GM12864 (cell line): ENCODE data around the gene POGK.

Experiments used
- DNase-seq: peaks from one replicate; pipeline ENCODE4 v3.0.0-alpha.2; 2011; ENCODE audit warnings: low read depth
- H3K4me3 ChIP-seq: 2 replicates; pipeline ENCODE4 v1.5.1; 2011; ENCODE audit warnings: mild to moderate bottlenecking, low read depth, low read length, control low read depth
- TF ChIP-seq, protein P1 (sequence below): IDR thresholded peaks from 2 replicates; pipeline ENCODE4 v1.5.1; 2011; ENCODE audit warnings: low read depth, mild to moderate bottlenecking, moderate library complexity, low read length, control low read depth, inconsistent platforms; ENCODE audit errors: missing control alignments

The POGK gene

DNA sequence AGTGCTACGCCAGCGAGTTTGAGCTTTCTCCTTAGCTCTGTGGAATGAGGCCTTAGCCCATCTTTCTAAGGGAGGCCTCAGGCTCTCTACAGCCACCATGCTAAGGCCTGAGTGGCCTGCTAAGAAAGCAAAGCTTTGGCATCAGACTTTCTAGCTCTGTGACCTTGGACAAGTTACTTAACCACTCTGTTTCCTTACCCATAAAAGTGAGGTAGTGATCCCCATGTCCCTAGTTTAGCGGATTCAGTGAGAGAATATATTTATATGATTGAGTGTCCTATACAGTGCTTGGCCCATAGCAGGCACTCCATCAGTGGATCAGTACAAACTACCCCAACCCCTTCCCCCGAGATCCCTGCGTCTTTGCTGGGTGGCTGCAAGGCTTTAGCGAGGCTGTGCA lies 4.0 kb downstream of the POGK start:
- DNase-seq = no peak
- TF ChIP-seq, protein P1, sequence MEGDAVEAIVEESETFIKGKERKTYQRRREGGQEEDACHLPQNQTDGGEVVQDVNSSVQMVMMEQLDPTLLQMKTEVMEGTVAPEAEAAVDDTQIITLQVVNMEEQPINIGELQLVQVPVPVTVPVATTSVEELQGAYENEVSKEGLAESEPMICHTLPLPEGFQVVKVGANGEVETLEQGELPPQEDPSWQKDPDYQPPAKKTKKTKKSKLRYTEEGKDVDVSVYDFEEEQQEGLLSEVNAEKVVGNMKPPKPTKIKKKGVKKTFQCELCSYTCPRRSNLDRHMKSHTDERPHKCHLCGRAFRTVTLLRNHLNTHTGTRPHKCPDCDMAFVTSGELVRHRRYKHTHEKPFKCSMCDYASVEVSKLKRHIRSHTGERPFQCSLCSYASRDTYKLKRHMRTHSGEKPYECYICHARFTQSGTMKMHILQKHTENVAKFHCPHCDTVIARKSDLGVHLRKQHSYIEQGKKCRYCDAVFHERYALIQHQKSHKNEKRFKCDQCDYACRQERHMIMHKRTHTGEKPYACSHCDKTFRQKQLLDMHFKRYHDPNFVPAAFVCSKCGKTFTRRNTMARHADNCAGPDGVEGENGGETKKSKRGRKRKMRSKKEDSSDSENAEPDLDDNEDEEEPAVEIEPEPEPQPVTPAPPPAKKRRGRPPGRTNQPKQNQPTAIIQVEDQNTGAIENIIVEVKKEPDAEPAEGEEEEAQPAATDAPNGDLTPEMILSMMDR = no peak
- H3K4me3 ChIP-seq = no peak overlapping the region

DNA sequence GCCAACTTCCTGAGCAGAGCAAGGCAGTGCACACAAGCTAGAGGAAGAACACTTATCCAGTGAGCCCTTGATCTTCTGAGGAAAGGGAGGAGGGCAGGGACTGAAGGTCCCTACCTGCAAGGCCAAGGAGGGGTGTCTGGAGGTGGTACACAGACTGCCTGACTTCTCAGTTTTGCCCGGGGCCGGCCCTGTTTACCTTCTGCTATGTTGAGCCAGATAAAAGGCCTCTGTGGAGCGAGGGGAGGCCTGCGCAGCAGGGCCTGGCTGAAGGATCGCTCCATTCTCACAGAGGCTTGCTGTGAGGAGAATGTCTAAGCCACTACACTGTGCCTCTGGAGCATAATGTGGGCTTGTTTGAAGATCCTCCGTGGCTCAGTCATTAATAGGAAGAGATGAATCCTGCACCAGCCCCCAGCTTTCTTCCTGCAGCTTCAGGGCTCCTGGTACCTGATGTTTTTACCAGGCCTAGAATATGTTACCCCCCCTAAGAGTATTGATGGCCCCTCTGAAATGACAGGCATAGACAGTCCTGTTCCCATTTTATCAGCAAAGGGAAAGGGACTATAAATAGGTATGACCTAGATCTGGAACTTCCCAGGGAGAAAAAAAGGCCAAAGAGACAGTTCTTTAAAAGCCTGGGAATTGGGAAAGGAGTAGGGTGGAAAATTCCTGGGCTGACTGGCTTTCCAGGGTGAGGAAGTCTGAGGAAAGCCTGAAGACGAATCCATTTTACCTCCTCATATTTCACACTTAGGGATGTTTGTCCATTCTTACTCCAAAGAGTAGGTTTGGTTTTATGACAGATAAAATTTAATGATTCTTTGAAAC lies 4.7 kb downstream of the POGK start:
- H3K4me3 ChIP-seq = no peak overlapping the region
- TF ChIP-seq, protein P1 = no peak
- DNase-seq = no peak

DNA sequence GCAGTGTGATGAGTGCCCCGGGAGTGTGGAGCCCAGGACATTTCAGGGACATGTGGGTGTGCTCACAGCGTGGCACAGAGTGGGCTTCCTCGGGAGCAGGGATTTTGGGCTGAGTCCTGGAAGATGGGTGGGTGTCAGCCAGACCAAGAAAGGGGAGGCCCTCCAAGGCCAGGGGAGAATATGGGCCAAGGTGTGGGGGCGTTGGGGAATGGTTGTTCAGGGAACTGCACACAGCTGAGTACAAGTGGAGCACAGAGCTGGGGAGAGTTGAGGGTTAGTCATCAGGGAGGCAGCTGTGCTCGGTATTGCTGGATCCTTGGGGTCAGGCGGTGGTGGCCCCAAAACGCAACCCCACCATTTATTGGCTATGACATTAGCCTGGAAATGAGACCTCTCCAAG lies 5.5 kb downstream of the POGK start:
- TF ChIP-seq, protein P1 = no peak
- no peak overlapping the region for H3K4me3 ChIP-seq
- no peak for DNase-seq

DNA sequence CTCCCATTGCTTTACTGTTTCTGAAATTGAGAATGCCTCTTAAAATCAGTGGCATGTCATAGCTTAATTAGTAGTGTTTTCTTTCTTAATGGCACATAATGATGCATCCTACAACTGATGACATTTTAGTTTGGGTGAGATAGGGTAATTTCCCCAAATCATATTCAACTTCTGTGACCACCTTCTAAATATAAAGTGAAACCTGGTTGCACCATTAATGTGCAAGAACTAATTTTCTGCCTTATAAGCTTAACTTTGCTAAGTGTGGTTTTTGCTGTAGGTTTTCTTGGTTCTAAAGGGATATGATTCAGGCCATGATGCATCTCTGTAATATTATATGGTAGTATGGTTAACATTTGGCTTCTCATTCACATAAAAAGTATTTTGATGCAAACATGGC lies 8.9 kb downstream of the POGK start:
- H3K4me3 ChIP-seq = no peak overlapping the region
- TF ChIP-seq, protein P1 = no peak
- no peak for DNase-seq

DNA sequence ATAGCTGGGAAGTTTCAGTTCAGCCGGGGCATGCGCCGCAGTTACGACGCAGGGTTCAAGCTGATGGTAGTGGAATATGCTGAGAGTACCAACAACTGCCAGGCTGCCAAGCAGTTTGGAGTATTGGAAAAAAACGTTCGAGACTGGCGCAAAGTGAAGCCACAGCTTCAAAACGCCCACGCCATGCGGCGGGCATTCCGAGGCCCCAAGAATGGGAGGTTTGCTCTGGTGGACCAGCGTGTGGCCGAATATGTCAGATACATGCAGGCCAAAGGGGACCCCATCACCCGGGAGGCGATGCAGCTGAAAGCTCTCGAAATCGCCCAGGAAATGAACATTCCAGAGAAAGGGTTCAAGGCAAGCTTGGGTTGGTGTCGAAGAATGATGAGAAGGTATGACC lies 9.9 kb downstream of the POGK start:
- no peak overlapping the region for H3K4me3 ChIP-seq
- TF ChIP-seq, protein P1 = no peak
- DNase-seq = no peak

DNA sequence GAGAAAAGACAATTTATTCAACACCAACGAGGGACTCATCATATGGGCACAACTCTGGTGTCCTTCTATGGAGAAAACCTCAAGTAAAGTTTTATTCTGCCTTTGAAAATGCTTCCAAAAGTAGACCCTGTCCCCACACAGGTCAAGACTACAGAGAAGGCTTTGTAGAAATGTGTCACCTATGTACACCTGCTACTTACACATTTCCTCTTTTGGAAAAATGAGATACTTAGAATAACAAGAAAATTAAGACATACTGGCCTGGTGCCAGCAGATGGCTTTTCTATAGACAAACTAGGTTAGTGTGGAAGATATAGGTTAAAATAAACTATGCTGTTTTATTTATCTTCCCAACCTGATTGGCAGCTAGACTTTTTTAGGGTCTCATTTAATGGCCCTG lies 13.6 kb downstream of the POGK start:
- TF ChIP-seq, protein P1 = no peak
- DNase-seq = no peak
- no peak overlapping the region for H3K4me3 ChIP-seq

DNA sequence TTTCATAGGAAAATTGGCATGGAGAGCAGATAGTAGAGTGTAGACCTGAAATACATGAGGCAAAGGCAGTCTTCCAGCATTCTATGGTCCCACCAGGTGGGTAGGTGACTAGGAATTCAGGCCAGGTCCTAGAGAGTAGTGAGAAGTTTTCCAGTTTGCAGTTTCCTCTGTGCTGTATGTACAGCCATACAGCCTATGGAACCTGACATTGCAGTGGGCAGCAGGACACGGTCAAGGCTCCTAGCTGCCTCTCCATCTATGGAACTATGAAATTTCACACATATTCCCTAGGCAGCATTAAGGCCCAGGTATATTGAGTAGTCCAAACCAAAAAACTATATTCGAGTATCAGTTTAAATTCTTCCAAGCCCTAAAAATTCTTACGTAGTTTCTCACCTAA lies 16.3 kb downstream of the POGK start:
- no peak for DNase-seq
- no peak overlapping the region for H3K4me3 ChIP-seq
- TF ChIP-seq, protein P1 = no peak
